HepG2 (cell line): Measurements from ENCODE around the gene ARL17B. TPM values are rescaled to one million over a fixed set of nuclear protein-coding genes. Genes with fewer than 3 reads are reported as not detected.
"Not testable (repeated sequence)": the region's sequence is repeated elsewhere in the genome, so short reads cannot be mapped to it uniquely, and the experiment has no call there.

Experiments
- ASH2L ChIP-seq: fragments of 300-600, 200-600 bp; sonication (generic); IDR thresholded peaks from 2 replicates; pipeline ENCODE4 v1.7.0; 2017; ENCODE audit warnings: low read depth, mild to moderate bottlenecking, moderate library complexity, mixed read lengths, low read length; ENCODE audit not compliant: insufficient read length
- BHLHE40 ChIP-seq: IDR thresholded peaks from 2 replicates; pipeline ENCODE4 v1.6.1; 2011; ENCODE audit warnings: low read length, improper control_type of control experiment
- DNMT3B ChIP-seq: conservative IDR thresholded peaks from 2 replicates; pipeline ENCODE4 v1.6.1; 2016; ENCODE audit warnings: missing biosample characterization, control low read depth
- KAT8 ChIP-seq: IDR thresholded peaks from 2 replicates; pipeline ENCODE4 v1.6.1; 2016; ENCODE audit warnings: missing genetic modification reagents, missing compliant biosample characterization
- LCORL ChIP-seq, 2 experiments: fragments of 450-650 bp in 1 of 2; sonication (generic) in 1 of 2; formaldehyde crosslinking in 1 of 2; IDR thresholded peaks; 2 replicates each; pipeline versions ENCODE4 v1.5.0 to v1.6.1; 2017 to 2020; ENCODE audit warnings: antibody characterized with exemption in 1 of 2, missing genetic modification reagents in 1 of 2
- RARA ChIP-seq: IDR thresholded peaks from 2 replicates; pipeline ENCODE4 v1.6.1; 2016; ENCODE audit warnings: missing genetic modification reagents, missing compliant biosample characterization
- SAP130 ChIP-seq: IDR thresholded peaks from 2 replicates; pipeline ENCODE4 v1.6.1; 2016; ENCODE audit warnings: low read depth
- SOX6 ChIP-seq, 2 experiments: fragments of 450-650 bp in 1 of 2; sonication (generic) in 1 of 2; formaldehyde crosslinking in 1 of 2; IDR thresholded peaks; 2 replicates each; pipeline versions ENCODE4 v1.4.0 to v1.6.1; 2017 to 2020; ENCODE audit warnings: antibody characterized with exemption in 1 of 2, mild to moderate bottlenecking in 1 of 2, missing genetic modification reagents in 1 of 2
- TBX3 ChIP-seq: fragments of 450-650 bp; IDR thresholded peaks from 2 replicates; pipeline ENCODE4 v1.6.1; 2017; ENCODE audit warnings: antibody characterized with exemption, mild to moderate bottlenecking, inconsistent platforms, borderline replicate concordance
- ZFP1 ChIP-seq: IDR thresholded peaks from 2 replicates; pipeline ENCODE4 v1.6.1; 2016
- ZKSCAN8 ChIP-seq: IDR thresholded peaks from 2 replicates; pipeline ENCODE4 v1.6.1; 2016; ENCODE audit warnings: borderline replicate concordance, missing genetic modification reagents, missing compliant biosample characterization
- ZNF264 ChIP-seq: sonication (generic); formaldehyde crosslinking; IDR thresholded peaks from 2 replicates; pipeline ENCODE4 v1.4.0; 2020; ENCODE audit warnings: missing genetic modification reagents
- polyA plus RNA-seq, 8 experiments: library from polyadenylated mRNA; depleted of rRNA in 3 of 8; stranded (reverse) in 7 of 8; unstranded in 1 of 8; fragments of >200 nt; fragmentation: Illumina TruSeq in 4 of 8; extraction: Trizol in 4 of 8; gene quantifications; 2 replicates each; pipeline versions ENCODE4 v1.2.1 to v1.2.3, GENCODE V29; 2011 to 2016; ENCODE audit warnings: low read depth in 4 of 8, missing spikeins in 1 of 8, mixed read lengths in 1 of 8; ENCODE audit not compliant: insufficient read depth in 1 of 8
- total RNA-seq, 5 experiments: library from RNA; depleted of rRNA; stranded (reverse); fragments of >200 nt; fragmentation: Illumina TruSeq; extraction: Trizol; gene quantifications; 2 replicates each; pipeline ENCODE4 v1.2.3, GENCODE V29; 2016; ENCODE audit warnings: low read depth in 1 of 5
- TF ChIP-seq, protein P1 (sequence below): fragments of 450-650 bp; IDR thresholded peaks from 2 replicates; pipeline ENCODE4 v1.6.1; 2016
- TF ChIP-seq, protein P2 (sequence below): IDR thresholded peaks from 2 replicates; pipeline ENCODE4 v1.6.1; 2016; ENCODE audit warnings: mild to moderate bottlenecking
- TF ChIP-seq, protein P3 (sequence below): IDR thresholded peaks from 2 replicates; pipeline ENCODE4 v1.6.1; 2018; ENCODE audit warnings: missing genetic modification reagents
- TF ChIP-seq, protein P4 (sequence below), 2 experiments: fragments of 450-650 bp in 1 of 2; sonication (generic) in 1 of 2; formaldehyde crosslinking in 1 of 2; IDR thresholded peaks; 2 replicates each; pipeline versions ENCODE4 v1.6.1 to v1.8.0; 2016 to 2022; ENCODE audit warnings: antibody characterized with exemption in 1 of 2, mild to moderate bottlenecking in 1 of 2, missing genetic modification reagents in 1 of 2

ARL17B gene
- total and polyA plus RNA-seq, 2 of the 13 experiments (the other 11 are each of a cell fraction or from before 2014, with no cell fraction given): 14.2 to 25.8 TPM

DNA sequence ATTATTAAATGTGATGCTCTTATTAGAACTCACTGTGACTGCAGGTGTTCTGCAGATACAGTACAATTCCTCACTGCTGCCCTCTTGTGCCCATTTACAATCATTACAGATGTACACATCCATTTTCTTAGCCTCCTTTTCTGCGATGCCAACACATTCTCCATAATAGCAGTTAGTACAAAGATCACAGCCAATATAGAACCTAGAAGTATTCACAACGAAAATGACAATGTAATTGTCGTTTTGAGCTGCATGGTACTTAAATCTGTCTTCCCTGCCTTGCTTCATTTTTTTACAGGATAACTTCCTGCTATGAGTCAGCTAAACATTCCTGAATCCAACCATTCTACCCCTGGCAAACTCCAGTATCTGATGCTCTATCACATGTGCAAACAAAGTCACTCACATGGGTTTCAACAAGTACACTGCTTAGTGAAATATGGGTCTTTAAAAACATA, 74.8 kb downstream of the ARL17B start (continued):
- TF ChIP-seq, protein P1, sequence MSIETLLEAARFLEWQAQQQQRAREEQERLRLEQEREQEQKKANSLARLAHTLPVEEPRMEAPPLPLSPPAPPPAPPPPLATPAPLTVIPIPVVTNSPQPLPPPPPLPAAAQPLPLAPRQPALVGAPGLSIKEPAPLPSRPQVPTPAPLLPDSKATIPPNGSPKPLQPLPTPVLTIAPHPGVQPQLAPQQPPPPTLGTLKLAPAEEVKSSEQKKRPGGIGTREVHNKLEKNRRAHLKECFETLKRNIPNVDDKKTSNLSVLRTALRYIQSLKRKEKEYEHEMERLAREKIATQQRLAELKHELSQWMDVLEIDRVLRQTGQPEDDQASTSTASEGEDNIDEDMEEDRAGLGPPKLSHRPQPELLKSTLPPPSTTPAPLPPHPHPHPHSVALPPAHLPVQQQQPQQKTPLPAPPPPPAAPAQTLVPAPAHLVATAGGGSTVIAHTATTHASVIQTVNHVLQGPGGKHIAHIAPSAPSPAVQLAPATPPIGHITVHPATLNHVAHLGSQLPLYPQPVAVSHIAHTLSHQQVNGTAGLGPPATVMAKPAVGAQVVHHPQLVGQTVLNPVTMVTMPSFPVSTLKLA: peak; percentile 78
- TF ChIP-seq, protein P2, sequence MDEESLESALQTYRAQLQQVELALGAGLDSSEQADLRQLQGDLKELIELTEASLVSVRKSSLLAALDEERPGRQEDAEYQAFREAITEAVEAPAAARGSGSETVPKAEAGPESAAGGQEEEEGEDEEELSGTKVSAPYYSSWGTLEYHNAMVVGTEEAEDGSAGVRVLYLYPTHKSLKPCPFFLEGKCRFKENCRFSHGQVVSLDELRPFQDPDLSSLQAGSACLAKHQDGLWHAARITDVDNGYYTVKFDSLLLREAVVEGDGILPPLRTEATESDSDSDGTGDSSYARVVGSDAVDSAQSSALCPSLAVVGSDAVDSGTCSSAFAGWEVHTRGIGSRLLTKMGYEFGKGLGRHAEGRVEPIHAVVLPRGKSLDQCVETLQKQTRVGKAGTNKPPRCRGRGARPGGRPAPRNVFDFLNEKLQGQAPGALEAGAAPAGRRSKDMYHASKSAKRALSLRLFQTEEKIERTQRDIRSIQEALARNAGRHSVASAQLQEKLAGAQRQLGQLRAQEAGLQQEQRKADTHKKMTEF (CRISPR knock-in tag): peak; percentile 74
- peak; percentile 31; the same call in 1 of the 2 replicates for TF ChIP-seq ZKSCAN8
- TF ChIP-seq DNMT3B (CRISPR knock-in tag): 0 out of 2 replicates have a peak, but pooled peaks have one; percentile 37
- 0 out of 2 replicates have a peak, but pooled peaks have one; percentile 47 for TF ChIP-seq BHLHE40
- peak; percentile 35 for TF ChIP-seq ASH2L
- TF ChIP-seq SOX6 (IDR thresholded peaks at IDR 0.05): not testable (repeated sequence)
- 0 out of 2 replicates have a peak, but pooled peaks have one; percentile 44 for TF ChIP-seq SOX6 (CRISPR knock-in tag; IDR thresholded peaks at IDR 0.05)
- 0 out of 2 replicates have a peak, but pooled peaks have one; percentile 14 for TF ChIP-seq TBX3
- 0 out of 2 replicates have a peak, but pooled peaks have one; percentile 25 for TF ChIP-seq ZFP1 (CRISPR knock-in tag)
- TF ChIP-seq ZNF264 (CRISPR knock-in tag): peak; percentile 49; the same call in 1 of the 2 replicates
- TF ChIP-seq LCORL (IDR thresholded peaks at IDR 0.05): peak; percentile 26
- TF ChIP-seq LCORL (CRISPR knock-in tag; IDR thresholded peaks at IDR 0.05): peak; percentile 35; the same call in 1 of the 2 replicates
- TF ChIP-seq, protein P3, sequence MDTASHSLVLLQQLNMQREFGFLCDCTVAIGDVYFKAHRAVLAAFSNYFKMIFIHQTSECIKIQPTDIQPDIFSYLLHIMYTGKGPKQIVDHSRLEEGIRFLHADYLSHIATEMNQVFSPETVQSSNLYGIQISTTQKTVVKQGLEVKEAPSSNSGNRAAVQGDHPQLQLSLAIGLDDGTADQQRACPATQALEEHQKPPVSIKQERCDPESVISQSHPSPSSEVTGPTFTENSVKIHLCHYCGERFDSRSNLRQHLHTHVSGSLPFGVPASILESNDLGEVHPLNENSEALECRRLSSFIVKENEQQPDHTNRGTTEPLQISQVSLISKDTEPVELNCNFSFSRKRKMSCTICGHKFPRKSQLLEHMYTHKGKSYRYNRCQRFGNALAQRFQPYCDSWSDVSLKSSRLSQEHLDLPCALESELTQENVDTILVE (CRISPR knock-in tag): 0 out of 2 replicates have a peak, but pooled peaks have one; percentile 40
- peak; percentile 25; the same call in 1 of the 2 replicates for TF ChIP-seq RARA
- peak; percentile 76 for TF ChIP-seq SAP130 (CRISPR knock-in tag)
- TF ChIP-seq, protein P4, sequence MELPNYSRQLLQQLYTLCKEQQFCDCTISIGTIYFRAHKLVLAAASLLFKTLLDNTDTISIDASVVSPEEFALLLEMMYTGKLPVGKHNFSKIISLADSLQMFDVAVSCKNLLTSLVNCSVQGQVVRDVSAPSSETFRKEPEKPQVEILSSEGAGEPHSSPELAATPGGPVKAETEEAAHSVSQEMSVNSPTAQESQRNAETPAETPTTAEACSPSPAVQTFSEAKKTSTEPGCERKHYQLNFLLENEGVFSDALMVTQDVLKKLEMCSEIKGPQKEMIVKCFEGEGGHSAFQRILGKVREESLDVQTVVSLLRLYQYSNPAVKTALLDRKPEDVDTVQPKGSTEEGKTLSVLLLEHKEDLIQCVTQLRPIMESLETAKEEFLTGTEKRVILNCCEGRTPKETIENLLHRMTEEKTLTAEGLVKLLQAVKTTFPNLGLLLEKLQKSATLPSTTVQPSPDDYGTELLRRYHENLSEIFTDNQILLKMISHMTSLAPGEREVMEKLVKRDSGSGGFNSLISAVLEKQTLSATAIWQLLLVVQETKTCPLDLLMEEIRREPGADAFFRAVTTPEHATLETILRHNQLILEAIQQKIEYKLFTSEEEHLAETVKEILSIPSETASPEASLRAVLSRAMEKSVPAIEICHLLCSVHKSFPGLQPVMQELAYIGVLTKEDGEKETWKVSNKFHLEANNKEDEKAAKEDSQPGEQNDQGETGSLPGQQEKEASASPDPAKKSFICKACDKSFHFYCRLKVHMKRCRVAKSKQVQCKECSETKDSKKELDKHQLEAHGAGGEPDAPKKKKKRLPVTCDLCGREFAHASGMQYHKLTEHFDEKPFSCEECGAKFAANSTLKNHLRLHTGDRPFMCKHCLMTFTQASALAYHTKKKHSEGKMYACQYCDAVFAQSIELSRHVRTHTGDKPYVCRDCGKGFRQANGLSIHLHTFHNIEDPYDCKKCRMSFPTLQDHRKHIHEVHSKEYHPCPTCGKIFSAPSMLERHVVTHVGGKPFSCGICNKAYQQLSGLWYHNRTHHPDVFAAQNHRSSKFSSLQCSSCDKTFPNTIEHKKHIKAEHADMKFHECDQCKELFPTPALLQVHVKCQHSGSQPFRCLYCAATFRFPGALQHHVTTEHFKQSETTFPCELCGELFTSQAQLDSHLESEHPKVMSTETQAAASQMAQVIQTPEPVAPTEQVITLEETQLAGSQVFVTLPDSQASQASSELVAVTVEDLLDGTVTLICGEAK (IDR thresholded peaks at IDR 0.05): 0 out of 2 replicates have a peak, but pooled peaks have one; percentile 6
- TF ChIP-seq, protein P4 (CRISPR knock-in tag; IDR thresholded peaks at IDR 0.05): not testable (repeated sequence)
- TF ChIP-seq KAT8 (CRISPR knock-in tag): peak; percentile 44; the same call in 1 of the 2 replicates
